Hematopoietic multipotent progenitor cell treated with erythropoietin and hydrocortisone succinate and interleukin-3 and kit ligand, for 17 days (in vitro differentiated cells): ENCODE results near the gene PCYOX1L.

Experiments
- DNase-seq: peaks from one replicate; pipeline ENCODE4 v3.0.0-alpha.2; 2015; ENCODE audit warnings: low spot score

Gene PCYOX1L

GRCh38 chr5:149357370-149358293 is at the start of gene PCYOX1L:
PCYOX1L (plus strand) TSS chr5:149358046; CDS start chr5:149358069, 23 bp downstream.
- DNase-seq, result peak; percentile 93

- DNase-seq, result no peak
These were observed 48.5 kb upstream of the PCYOX1L start for GRCh38 chr5:149309354-149309753.

GRCh38 chr5:149310488-149310887 is 47.4 kb upstream of the PCYOX1L start:
- no peak for DNase-seq

- no peak for DNase-seq
These were observed 46.7 kb upstream of the PCYOX1L start for GRCh38 chr5:149310947-149311658.

- DNase-seq, result no peak
These were observed 44.5 kb upstream of the PCYOX1L start for GRCh38 chr5:149313151-149313841.

GRCh38 chr5:149314571-149315111 is 43.2 kb upstream of the PCYOX1L start:
- no peak for DNase-seq

- no peak for DNase-seq
These were observed 42.1 kb upstream of the PCYOX1L start for GRCh38 chr5:149315753-149316152.

GRCh38 chr5:149317281-149318048 is 40.4 kb upstream of the PCYOX1L start:
- peak; percentile 55 for DNase-seq

- no peak for DNase-seq
These were observed 38.7 kb upstream of the PCYOX1L start for GRCh38 chr5:149319174-149319573.

- peak; percentile 50 for DNase-seq
These were observed 37.0 kb upstream of the PCYOX1L start for GRCh38 chr5:149320791-149321330.

GRCh38 chr5:149322518-149322917 is 35.3 kb upstream of the PCYOX1L start:
- DNase-seq, result no peak

- DNase-seq, result no peak
These were observed 34.6 kb upstream of the PCYOX1L start for GRCh38 chr5:149323210-149323609.

- DNase-seq, result no peak
These were observed 34.1 kb upstream of the PCYOX1L start for GRCh38 chr5:149323621-149324205.

GRCh38 chr5:149324641-149325040 is 33.2 kb upstream of the PCYOX1L start:
- DNase-seq, result no peak

- no peak for DNase-seq
These were observed 32.6 kb upstream of the PCYOX1L start for GRCh38 chr5:149325166-149325735.

GRCh38 chr5:149325894-149326293 is 32.0 kb upstream of the PCYOX1L start:
- DNase-seq, result no peak

GRCh38 chr5:149326611-149327010 is 31.2 kb upstream of the PCYOX1L start:
- DNase-seq, result no peak

- DNase-seq, result no peak
These were observed 29.7 kb upstream of the PCYOX1L start for GRCh38 chr5:149328177-149328576.

GRCh38 chr5:149333711-149334443 is 24.0 kb upstream of the PCYOX1L start:
- no peak for DNase-seq

GRCh38 chr5:149337736-149338135 is 20.1 kb upstream of the PCYOX1L start:
- no peak for DNase-seq
